Measurements from ENCODE around the gene NIP7.
"Not testable (repeated sequence)": the region's sequence is repeated elsewhere in the genome, so short reads cannot be mapped to it uniquely, and the experiment has no call there.

The NIP7 gene

GRCh38 chr16:69339289-69340094, at the start of gene NIP7, which contains the start of gene COG8:
TSS of gene NIP7 (plus strand) at chr16:69339772. CDS start at chr16:69339830, 58 bp downstream.
TSS of gene COG8 (minus strand) at chr16:69339564. CDS start at chr16:69339552, 12 bp downstream.
- DNase-seq: peak; percentile 54 to 91

DNA sequence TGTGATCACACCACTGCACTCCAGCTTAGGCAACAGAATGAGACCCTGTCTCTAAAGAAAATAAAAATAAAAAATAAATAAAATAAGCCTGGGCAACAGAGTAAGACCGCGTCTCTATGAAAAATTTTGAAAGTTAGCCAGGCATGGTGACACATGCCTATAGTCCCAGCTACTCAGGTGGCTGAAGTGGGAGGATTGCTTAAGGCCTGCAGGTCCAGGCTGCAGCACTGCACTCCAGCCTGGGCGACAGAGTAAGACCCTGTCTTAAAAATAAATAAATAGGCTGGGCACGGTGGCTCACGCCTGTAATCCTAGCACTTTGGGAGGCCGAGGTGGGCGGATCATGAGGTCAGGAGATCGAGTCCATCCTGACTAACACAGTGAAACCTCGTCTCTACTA, 47.9 kb upstream of the NIP7 start:
- not testable (repeated sequence) for DNase-seq

GRCh38 chr16:69293401-69293800, 46.2 kb upstream of the NIP7 start:
- no peak for DNase-seq

- DNase-seq: no peak
Observed at GRCh38 chr16:69294051-69294450, 45.5 kb upstream of the NIP7 start.

DNA sequence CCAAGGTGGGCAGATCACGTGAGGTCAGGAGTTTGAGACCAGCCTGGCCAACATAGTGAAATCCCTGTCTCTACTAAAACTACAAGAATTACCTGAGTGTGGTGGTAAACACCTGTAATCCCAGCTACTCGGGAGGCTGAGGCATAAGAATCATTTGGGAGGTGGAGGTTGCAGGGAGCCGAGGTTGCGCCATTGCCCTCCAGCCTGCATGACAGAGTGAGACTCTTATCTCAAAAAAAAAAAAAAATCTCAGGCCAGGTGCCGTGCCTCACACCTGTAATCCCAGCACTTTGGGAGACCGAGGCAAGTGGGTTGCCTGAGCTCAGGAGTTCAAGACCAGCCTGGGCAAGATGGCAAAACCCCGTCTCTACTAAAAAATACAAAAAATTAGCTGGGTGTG, 42.8 kb upstream of the NIP7 start:
- DNase-seq: not testable (repeated sequence)

DNA sequence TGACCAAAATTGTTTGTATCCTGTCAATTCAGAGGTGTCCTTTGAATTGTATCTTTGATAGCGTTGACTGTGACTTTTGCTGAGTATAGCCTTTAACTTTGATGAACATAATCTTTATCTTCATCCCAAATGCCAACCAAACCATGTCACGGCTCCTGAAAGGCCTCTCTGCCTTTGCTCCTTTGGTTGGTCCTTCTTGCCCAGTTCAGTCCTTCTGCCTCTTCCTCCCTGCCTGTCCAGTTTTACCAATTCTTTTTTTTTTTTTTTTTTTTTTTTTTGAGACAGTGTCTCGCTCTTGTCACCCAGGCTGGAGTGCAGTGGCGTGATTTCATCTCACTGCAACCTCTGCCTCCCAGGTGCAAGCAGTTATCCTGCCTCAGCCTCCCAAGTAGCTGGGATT, 41.3 kb upstream of the NIP7 start:
- DNase-seq: no peak

DNA sequence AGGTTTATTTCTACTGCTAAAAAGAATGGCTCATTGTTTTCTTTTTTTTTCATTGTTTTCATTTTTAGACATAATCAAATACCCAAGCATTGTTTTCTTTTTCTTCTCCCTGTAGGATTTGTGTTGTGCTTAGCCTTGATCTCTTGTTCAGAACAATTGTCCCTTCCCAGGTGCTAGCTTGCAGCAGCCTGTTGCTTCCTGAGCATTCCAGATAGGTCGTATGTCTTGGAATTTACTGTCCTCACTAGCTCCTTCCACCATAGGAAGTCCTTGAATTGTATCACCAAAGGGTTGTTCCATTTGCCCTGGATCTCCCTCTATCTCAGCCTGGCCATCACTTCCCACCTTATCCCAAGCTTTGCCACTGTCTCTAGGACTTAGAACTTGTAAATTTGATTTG, 38.4 kb upstream of the NIP7 start:
- DNase-seq: no peak

DNA sequence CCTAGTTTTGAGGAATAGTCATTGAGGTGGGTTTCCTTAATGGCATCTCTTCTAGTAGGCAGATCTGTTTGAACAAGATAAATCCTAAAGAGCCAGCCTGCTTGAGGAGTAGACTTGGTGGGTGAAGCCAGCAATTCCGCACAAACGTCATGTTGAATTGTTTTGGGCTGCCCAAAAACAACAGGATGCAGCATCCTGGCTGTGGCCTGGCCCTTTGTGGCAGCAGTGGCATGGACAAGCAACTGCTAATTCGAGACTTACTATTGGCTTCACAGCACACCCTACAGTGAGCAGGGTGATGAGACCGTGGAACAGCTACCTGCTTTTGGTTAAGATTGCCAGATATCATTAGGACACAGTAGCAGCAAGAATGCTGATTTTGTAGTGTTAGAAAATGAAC, 37.7 kb upstream of the NIP7 start:
- no peak for DNase-seq

DNA sequence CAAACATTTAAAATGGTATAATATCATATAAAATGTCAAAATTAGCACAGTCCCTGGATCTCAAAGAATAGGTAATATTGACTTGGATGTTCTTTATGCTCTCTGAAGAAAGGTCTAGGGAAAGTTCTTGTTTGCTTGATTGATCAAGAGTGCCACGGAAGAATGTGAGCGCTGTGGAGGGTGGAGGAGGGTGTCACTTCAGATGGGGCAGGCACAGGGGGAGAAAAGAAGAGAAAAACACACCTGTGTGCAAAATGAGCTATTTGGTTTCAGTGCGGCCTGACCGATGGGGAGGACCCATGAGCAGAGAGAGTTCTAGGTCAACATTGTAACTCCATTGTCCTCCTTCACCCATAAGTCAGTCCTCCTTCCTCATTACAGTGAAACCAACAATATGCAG, 37.3 kb upstream of the NIP7 start:
- no peak for DNase-seq

DNA sequence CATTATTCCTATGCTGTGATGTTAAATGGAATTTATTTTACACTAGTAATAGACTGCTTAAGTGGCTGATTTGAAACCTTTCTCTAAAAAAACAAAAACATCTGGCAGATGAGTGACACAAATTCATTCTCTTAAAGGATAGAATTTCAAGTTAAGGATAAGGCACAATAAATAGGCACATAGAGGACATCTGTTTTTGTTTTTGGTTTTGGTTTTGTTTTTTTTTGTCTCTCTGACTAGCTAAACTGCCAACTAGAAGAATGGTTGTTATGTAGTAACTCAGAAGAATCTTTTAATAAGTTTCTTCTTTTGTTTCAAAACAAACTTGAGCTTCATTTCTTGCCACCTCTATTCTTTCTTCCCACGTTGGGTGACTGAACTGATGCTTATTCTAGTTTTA, 33.5 kb upstream of the NIP7 start:
- no peak for DNase-seq

DNA sequence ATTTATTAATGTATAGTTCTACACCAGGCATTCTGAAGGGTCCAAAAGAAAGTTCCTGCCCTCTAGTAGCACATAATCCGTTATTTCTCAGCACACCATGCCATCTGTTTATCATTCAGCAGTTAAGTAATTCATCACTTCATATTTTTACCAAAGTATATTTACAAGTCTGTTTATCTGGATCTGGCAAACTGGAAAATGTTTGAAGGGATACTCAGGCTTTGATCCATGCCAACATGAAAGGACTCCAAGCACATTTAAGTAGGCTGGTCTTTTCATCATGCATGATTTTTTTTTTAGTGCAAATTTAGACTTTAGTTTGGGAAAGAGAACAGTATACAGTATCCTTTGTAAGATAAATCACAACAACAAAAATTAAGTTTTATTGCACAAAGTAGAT, 32.5 kb upstream of the NIP7 start:
- no peak for DNase-seq

DNA sequence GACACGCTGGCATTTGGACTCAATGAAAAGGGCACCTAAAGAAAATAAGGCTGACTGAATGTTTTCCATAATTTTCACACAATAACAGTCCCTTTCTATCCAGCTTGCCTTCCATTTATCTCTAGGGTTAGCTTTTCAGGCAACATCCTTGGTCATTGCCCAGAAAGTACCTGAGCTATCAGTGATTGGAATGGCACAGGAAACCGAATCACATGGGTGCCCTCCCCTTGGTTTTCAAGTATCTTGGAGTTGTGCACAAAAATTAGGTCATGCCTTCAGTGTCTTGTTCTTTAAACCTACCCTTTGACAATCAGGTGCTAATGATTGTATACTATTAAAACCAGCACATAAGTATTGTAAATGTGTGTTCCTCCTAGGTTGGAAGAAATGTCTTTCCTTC, 31.7 kb upstream of the NIP7 start:
- no peak for DNase-seq

- DNase-seq: no peak
Observed at GRCh38 chr16:69309316-69309715, 30.3 kb upstream of the NIP7 start.

DNA sequence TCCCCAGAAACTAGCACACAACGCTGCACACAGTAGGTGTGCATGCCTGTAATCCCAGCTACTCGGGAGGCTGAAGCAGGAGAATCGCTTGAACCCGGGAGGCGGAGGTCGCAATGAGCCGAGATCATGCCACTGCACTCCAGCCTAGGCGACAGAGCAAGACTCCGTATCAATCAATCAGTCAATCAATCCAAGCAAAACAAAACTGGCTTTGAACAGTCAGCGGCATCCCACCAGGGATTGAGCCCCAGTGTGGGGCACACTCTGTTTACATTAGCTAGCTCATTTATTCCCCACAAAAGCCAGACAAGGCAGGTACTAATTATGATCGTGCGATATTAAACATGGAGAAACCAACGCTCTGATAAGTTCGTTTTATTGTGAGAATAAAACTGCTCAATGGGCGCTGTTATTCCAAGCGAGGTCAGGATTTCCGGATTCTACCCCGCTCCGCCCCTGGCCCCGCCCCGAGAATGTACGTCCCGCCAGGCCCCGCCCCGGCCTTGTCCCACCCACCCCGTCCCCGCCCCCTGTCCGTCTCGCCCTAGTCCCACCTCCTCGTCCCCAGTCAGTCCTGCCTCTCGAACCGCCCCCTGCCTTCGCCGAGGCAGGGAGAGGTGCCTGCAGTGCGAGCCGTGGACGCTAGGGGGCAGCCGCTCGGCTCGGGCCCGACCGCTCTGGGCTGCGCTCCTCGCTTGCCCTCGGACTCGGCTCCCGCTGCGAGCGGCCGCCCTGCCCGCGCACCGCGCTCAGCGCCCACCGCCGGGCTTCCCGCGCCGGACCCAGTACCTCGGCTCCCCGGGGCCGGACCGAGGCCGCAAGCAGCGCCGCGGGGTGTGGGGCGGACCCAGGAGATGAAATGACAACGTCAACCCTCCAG, 28.7 kb upstream of the NIP7 start, which contains the start of gene VPS4A:
Gene VPS4A, plus strand, starts transcription at position 698 of the 880 bp plus-strand sequence. Its CDS starts 162 bp downstream, at position 860.
- DNase-seq: peak; percentile 77 to 80

- no peak for DNase-seq
Observed at GRCh38 chr16:69311533-69312387, 27.8 kb upstream of the NIP7 start.

- DNase-seq: no peak
Observed at GRCh38 chr16:69313469-69313868, 26.1 kb upstream of the NIP7 start.

- no peak for DNase-seq
Observed at GRCh38 chr16:69314534-69314933, 25.0 kb upstream of the NIP7 start.

GRCh38 chr16:69315486-69316311, 23.9 kb upstream of the NIP7 start:
- DNase-seq: no peak

GRCh38 chr16:69316595-69317034, 23.0 kb upstream of the NIP7 start:
- DNase-seq: no peak

- DNase-seq: no peak
Observed at GRCh38 chr16:69318177-69318910, 21.2 kb upstream of the NIP7 start.

DNA sequence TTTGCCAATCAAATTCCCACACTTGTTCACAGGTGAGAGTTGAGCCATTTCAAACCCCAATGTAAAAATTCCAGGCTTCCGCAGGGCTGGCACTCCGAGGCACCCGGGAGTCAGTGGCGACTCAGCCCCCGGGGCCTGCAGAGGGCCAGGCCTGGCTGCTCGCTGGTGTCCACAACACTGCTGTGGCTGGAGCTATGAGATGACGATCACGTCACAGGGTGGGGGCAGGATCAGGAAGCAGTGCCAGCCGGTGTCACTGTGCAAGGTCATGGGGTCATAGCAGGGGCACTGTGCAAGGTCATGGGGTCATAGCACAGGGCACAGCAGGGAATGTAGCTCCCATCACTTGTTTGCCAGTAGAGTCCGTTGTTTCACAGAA, 20.7 kb upstream of the NIP7 start:
- no peak for DNase-seq

Measured in cerebellar nuclear complex (tissue), 1 donor.